ENCODE data around the gene RPL36.

Gene RPL36

DNA sequence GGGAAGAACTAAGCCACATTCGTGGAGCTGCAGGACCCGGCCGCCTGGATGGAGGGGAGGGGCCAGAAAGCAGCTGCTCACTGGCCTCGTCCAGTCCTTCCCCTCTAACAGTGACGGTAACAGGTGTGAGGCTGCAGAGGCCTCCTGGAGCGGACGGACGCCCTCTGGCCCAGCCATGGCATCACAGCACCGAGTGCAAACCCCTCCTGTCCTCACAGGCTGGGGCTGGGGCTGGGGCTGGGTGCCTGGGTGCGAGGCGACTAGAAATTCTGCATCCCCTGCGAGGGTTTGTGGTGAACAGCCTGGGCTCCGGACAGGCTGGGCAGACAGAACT, 13.4 kb upstream of the RPL36 start:
- H3K9me3 ChIP-seq (replicated peaks in 1 of 2; ENCODE audit: control insufficient read depth in 2 of 2, insufficient read depth in 1 of 2, low read depth in 1 of 2, low read length in 2 of 2): peaks cover 0 to 1% of the 10 kb centered on the region in 2 donors
- H3K4me1 ChIP-seq (ENCODE audit: control insufficient read depth in 2 of 2, insufficient read depth in 1 of 2, low read depth in 1 of 2, low read length in 2 of 2): peaks cover 10 to 15% of the 10 kb centered on the region in 2 donors
- no peak overlapping the region for H2AK5ac ChIP-seq (ENCODE audit: low read depth, low read length)
- peak overlapping the region; percentile 75 for H2BK5ac ChIP-seq (ENCODE audit: low read length)
- no peak overlapping the region for H2AFZ ChIP-seq (ENCODE audit: low read length)
- no peak overlapping the region for H4K91ac ChIP-seq (ENCODE audit: low read depth, low read length, poor library complexity)
- no CpG with 5 or more reads among the region's 13 CpGs for WGBS, 2 donors (ENCODE audit: extremely low coverage in 2 of 2, insufficient read length in 2 of 2, insufficient replicate concordance in 1 of 2)
- H3K18ac ChIP-seq (ENCODE audit: low read length): no peak overlapping the region
- no peak overlapping the region for H3K4me2 ChIP-seq (ENCODE audit: insufficient read depth, low read length, poor library complexity, severe bottlenecking)
- peak overlapping the region; percentile 65 for H3K23ac ChIP-seq (ENCODE audit: low read depth, low read length, poor library complexity)
- H3K79me1 ChIP-seq (ENCODE audit: low read depth, low read length): peaks cover 17% of the 10 kb centered on the region
- H4K8ac ChIP-seq (ENCODE audit: low read depth, low read length): no peak overlapping the region
- H2BK120ac ChIP-seq (ENCODE audit: low read depth, low read length): no peak overlapping the region
- no peak overlapping the region for H3K14ac ChIP-seq (ENCODE audit: low read length)
- H3K36me3 ChIP-seq (replicated peaks in 1 of 2; ENCODE audit: control insufficient read depth in 2 of 2, insufficient read depth in 2 of 2, low read length in 2 of 2): peaks cover 6 to 25% of the 10 kb centered on the region in 2 donors
- H3K4me3 ChIP-seq (ENCODE audit: low read length in 2 of 2): no peak overlapping the region
- H3K27ac ChIP-seq (replicated peaks; ENCODE audit: low read length): no peak overlapping the region
- H3K27me3 ChIP-seq (ENCODE audit: control insufficient read depth in 3 of 3, insufficient read depth in 3 of 3, low read depth in 1 of 3, low read length in 3 of 3): no peaks in the 10 kb centered on the region
- H2BK15ac ChIP-seq (ENCODE audit: low read length): no peak overlapping the region
- DNase-seq (ENCODE audit: low spot score): no peak
- no peak overlapping the region for H2BK12ac ChIP-seq (ENCODE audit: low read length)
- H3K9ac ChIP-seq (ENCODE audit: low read depth, low read length, poor library complexity): peak overlapping the region; percentile 44
- no peak overlapping the region for H3K4ac ChIP-seq (ENCODE audit: low read length)

DNA sequence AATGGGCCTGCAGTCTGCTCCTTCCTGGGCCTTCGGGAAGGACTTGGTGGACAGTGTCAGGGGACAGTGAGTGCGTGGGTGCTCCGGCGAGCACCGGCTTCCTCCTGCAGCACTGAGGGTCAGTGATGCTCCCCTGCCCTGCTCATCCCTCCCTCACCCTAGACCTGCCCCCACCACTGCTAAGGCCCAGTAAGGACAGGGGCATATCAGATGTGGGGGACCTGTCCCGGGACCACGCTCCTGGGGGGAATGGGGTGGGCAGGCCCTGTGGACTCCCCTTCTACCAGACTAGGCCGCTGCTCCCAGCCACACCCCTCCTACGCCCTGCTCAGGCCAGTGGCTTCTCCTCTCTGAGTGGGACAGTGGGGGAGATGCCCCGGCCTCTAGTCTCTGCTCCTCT, 13.0 kb upstream of the RPL36 start:
- Histone ChIP-seq H3K4ac (ENCODE audit: low read length) (no peak overlapping the region), H2AFZ (ENCODE audit: low read length) (no peak overlapping the region), H3K4me2 (ENCODE audit: insufficient read depth, low read length, poor library complexity, severe bottlenecking) (no peak overlapping the region), H3K79me1 (ENCODE audit: low read depth, low read length) (peaks cover 17% of the 10 kb centered on the region), H3K27me3 (ENCODE audit: control insufficient read depth in 3 of 3, insufficient read depth in 3 of 3, low read depth in 1 of 3, low read length in 3 of 3) (no peaks in the 10 kb centered on the region), H2BK12ac (ENCODE audit: low read length) (no peak overlapping the region), H2BK15ac (ENCODE audit: low read length) (no peak overlapping the region), H3K36me3 (replicated peaks in 1 of 2; ENCODE audit: control insufficient read depth in 2 of 2, insufficient read depth in 2 of 2, low read length in 2 of 2) (peaks cover 3 to 21% of the 10 kb centered on the region in 2 donors), H2AK5ac (ENCODE audit: low read depth, low read length) (no peak overlapping the region), H4K8ac (ENCODE audit: low read depth, low read length) (no peak overlapping the region), H4K91ac (ENCODE audit: low read depth, low read length, poor library complexity) (no peak overlapping the region), H3K27ac (replicated peaks; ENCODE audit: low read length) (no peak overlapping the region), H3K23ac (ENCODE audit: low read depth, low read length, poor library complexity) (peak overlapping the region; percentile 65), H3K14ac (ENCODE audit: low read length) (no peak overlapping the region), H3K18ac (ENCODE audit: low read length) (no peak overlapping the region), H2BK120ac (ENCODE audit: low read depth, low read length) (no peak overlapping the region), H3K9ac (ENCODE audit: low read depth, low read length, poor library complexity) (no peak overlapping the region), H3K4me1 (ENCODE audit: control insufficient read depth in 2 of 2, insufficient read depth in 1 of 2, low read depth in 1 of 2, low read length in 2 of 2) (peaks cover 10 to 19% of the 10 kb centered on the region in 2 donors), H3K9me3 (replicated peaks in 1 of 2; ENCODE audit: control insufficient read depth in 2 of 2, insufficient read depth in 1 of 2, low read depth in 1 of 2, low read length in 2 of 2) (peaks cover 0 to 1% of the 10 kb centered on the region in 2 donors), H3K4me3 (ENCODE audit: low read length in 2 of 2) (no peak overlapping the region), H2BK5ac (ENCODE audit: low read length) (peak overlapping the region; percentile 75)
- no CpG with 5 or more reads among the region's 10 CpGs for WGBS, 2 donors (ENCODE audit: extremely low coverage in 2 of 2, insufficient read length in 2 of 2, insufficient replicate concordance in 1 of 2)
- DNase-seq (ENCODE audit: low spot score): no peak

DNA sequence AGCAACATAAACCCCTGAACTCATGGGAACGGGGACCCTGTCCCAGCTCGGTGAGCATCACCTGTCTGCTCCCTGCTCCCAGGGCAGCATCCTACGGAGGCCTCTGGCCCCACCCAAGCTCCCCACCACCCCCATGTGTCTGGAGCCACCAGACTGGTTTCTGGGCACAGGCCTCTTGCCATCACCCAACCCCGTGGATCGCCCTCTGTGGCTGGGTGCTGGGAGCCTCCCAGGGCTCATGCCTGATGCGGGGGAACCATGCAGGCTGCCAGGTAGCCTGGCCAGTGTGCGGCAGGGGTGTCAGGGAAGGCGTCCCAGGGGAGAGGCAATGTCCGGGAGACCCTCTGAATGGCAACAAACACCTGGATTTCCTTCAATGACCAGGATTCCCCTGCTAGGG, 12.5 kb upstream of the RPL36 start:
- Histone ChIP-seq H3K4me3 (ENCODE audit: low read length in 2 of 2) (no peak overlapping the region), H4K8ac (ENCODE audit: low read depth, low read length) (no peak overlapping the region), H3K9me3 (replicated peaks in 1 of 2; ENCODE audit: control insufficient read depth in 2 of 2, insufficient read depth in 1 of 2, low read depth in 1 of 2, low read length in 2 of 2) (peaks cover 0 to 1% of the 10 kb centered on the region in 2 donors), H2BK5ac (ENCODE audit: low read length) (peak overlapping the region; percentile 75), H3K36me3 (replicated peaks in 1 of 2; ENCODE audit: control insufficient read depth in 2 of 2, insufficient read depth in 2 of 2, low read length in 2 of 2) (peaks cover 3 to 21% of the 10 kb centered on the region in 2 donors), H3K79me1 (ENCODE audit: low read depth, low read length) (peaks cover 17% of the 10 kb centered on the region), H2AFZ (ENCODE audit: low read length) (no peak overlapping the region), H2BK15ac (ENCODE audit: low read length) (no peak overlapping the region), H3K27me3 (ENCODE audit: control insufficient read depth in 3 of 3, insufficient read depth in 3 of 3, low read depth in 1 of 3, low read length in 3 of 3) (no peaks in the 10 kb centered on the region), H3K4ac (ENCODE audit: low read length) (no peak overlapping the region), H3K4me2 (ENCODE audit: insufficient read depth, low read length, poor library complexity, severe bottlenecking) (no peak overlapping the region), H3K27ac (replicated peaks; ENCODE audit: low read length) (no peak overlapping the region), H2BK12ac (ENCODE audit: low read length) (no peak overlapping the region), H3K18ac (ENCODE audit: low read length) (no peak overlapping the region), H3K9ac (ENCODE audit: low read depth, low read length, poor library complexity) (peak overlapping the region; percentile 21), H4K91ac (ENCODE audit: low read depth, low read length, poor library complexity) (no peak overlapping the region), H3K14ac (ENCODE audit: low read length) (no peak overlapping the region), H2AK5ac (ENCODE audit: low read depth, low read length) (no peak overlapping the region), H3K23ac (ENCODE audit: low read depth, low read length, poor library complexity) (peak overlapping the region; percentile 65), H3K4me1 (ENCODE audit: control insufficient read depth in 2 of 2, insufficient read depth in 1 of 2, low read depth in 1 of 2, low read length in 2 of 2) (peaks cover 10 to 23% of the 10 kb centered on the region in 2 donors), H2BK120ac (ENCODE audit: low read depth, low read length) (no peak overlapping the region)
- DNase-seq (ENCODE audit: low spot score): no peak
- no CpG with 5 or more reads among the region's 9 CpGs for whole genome bisulfite sequencing, 2 donors (ENCODE audit: extremely low coverage in 2 of 2, insufficient read length in 2 of 2, insufficient replicate concordance in 1 of 2)

DNA sequence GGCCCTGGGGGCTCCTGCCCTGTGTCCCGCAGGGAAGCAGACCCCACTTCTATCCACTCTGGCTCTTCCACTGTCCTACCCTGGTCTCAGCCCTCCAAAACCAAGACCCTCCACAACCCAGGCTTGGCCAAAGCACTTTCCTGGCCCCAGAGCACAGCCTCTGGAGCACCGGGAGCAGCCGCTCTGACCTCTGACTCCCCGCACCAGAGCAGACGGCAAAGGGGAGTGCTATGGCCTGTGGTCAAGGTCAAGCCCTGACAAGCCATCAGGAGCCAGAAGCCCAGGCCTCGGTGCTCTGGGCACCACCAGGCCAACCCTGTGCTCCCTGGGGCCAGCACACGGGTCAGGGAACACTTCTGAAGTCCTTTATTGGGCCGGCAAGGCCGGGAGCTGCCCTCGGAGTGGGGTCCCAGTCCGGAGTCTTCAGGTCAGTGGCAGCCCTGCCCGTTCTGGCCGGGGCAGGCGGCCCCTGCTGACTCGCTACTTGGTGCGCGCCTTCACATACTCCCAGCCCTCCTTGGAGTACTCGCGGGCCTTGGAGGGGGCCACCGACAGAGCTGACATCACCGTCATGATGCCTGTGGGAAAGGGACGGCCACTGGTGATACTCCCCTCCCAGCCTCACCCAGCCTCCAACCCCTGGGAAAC, 11.9 kb upstream of the RPL36 start:
- DNase-seq (ENCODE audit: low spot score): no peak
- no CpG with 5 or more reads among the region's 22 CpGs for whole genome bisulfite sequencing, 2 donors (ENCODE audit: extremely low coverage in 2 of 2, insufficient read length in 2 of 2, insufficient replicate concordance in 1 of 2)
- Histone ChIP-seq H3K79me1 (ENCODE audit: low read depth, low read length) (peaks cover 17% of the 10 kb centered on the region), H3K36me3 (replicated peaks in 1 of 2; ENCODE audit: control insufficient read depth in 2 of 2, insufficient read depth in 2 of 2, low read length in 2 of 2) (peaks cover 3 to 19% of the 10 kb centered on the region in 2 donors), H3K4me1 (ENCODE audit: control insufficient read depth in 2 of 2, insufficient read depth in 1 of 2, low read depth in 1 of 2, low read length in 2 of 2) (peaks cover 10 to 23% of the 10 kb centered on the region in 2 donors), H2AFZ (ENCODE audit: low read length) (no peak overlapping the region), H3K9ac (ENCODE audit: low read depth, low read length, poor library complexity) (no peak overlapping the region), H3K27ac (replicated peaks; ENCODE audit: low read length) (no peak overlapping the region), H3K4me2 (ENCODE audit: insufficient read depth, low read length, poor library complexity, severe bottlenecking) (no peak overlapping the region), H3K9me3 (replicated peaks in 1 of 2; ENCODE audit: control insufficient read depth in 2 of 2, insufficient read depth in 1 of 2, low read depth in 1 of 2, low read length in 2 of 2) (peaks cover 0 to 1% of the 10 kb centered on the region in 2 donors), H2BK120ac (ENCODE audit: low read depth, low read length) (no peak overlapping the region), H4K91ac (ENCODE audit: low read depth, low read length, poor library complexity) (no peak overlapping the region), H3K4ac (ENCODE audit: low read length) (no peak overlapping the region), H2BK15ac (ENCODE audit: low read length) (no peak overlapping the region), H2AK5ac (ENCODE audit: low read depth, low read length) (peak overlapping the region; percentile 35), H3K18ac (ENCODE audit: low read length) (no peak overlapping the region), H3K4me3 (ENCODE audit: low read length in 2 of 2) (no peak overlapping the region), H3K23ac (ENCODE audit: low read depth, low read length, poor library complexity) (no peak overlapping the region), H3K14ac (ENCODE audit: low read length) (no peak overlapping the region), H3K27me3 (ENCODE audit: control insufficient read depth in 3 of 3, insufficient read depth in 3 of 3, low read depth in 1 of 3, low read length in 3 of 3) (no peaks in the 10 kb centered on the region), H2BK12ac (ENCODE audit: low read length) (no peak overlapping the region), H4K8ac (ENCODE audit: low read depth, low read length) (no peak overlapping the region), H2BK5ac (ENCODE audit: low read length) (peak overlapping the region; percentile 75)

All from neuronal stem cell (in vitro differentiated cells).